Urothelium cell line (cell line): Measurements from ENCODE around the gene CTRB2.

Source experiments
- DNase-seq: peaks from one replicate; pipeline ENCODE4 v3.0.0; 2011; ENCODE audit warnings: low spot score, mixed read lengths
- FAIRE-seq: peaks from 2 replicates; lab custom pipeline; 2011; peaks lifted over from hg19 to GRCh38; lab: Jason Lieb, UNC

The CTRB2 gene

DNA sequence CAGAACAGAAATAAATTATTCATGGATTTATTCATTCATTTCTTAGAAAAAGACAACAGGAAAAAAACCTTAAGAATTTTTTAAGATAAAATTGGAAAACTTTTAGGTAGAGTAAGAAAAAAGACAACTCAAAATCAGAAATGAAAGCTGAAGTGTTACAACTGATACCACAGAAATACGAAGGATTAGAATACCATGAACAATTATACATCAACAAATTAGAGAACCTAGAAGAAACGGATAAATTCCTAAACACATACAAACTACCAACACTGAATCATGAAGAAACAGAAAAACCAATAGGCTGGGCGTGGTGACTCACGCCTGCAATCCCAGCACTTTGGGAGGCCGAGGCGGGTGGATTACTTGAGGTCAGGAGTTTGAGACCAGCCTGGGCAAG, 27.8 kb downstream of the CTRB2 start:
- FAIRE-seq = no peak

DNA sequence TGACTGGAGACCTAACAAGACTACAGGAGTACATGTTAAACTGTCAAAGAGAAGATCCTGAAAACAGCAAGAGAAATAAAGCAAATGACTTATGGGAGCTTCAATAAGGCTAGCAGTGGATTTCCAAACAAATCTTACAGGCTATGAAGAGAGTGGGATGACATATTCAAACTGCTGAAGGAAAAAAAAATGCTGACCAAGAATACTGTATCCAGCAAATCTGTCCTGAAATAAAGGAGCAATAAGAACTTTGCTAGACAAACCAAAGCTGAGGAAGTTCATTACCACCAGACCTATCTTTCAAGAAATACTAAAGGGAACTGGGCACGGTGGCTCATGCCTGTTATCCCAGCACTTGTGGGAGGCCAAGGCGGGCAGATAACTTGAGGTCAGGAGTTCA, 30.0 kb downstream of the CTRB2 start:
- DNase-seq (no peak), FAIRE-seq (no peak)

More for the DNA sequence above, 27.8 kb downstream of the CTRB2 start:
- DNase-seq = no peak

DNA sequence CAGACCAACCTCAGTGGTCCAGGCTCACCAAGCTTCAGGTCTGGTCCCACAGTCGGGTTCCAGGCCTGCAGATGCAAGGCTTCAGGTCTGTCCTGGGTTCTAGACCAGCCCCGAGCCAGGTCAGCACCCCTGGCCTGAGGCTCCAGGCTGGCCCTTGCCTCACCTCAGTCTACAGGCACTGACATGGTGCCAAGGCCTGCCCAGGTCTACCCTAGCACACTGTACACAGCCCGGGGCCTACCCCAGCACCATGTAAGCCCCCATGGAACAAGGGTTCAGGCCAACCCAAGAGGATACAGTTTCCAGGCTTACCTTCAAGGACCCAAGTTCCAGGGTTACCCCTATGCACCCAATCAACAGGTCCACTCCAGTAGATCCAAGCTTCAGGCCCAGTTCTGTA, 31.9 kb downstream of the CTRB2 start:
- no peak for DNase-seq
- FAIRE-seq = no peak

DNA sequence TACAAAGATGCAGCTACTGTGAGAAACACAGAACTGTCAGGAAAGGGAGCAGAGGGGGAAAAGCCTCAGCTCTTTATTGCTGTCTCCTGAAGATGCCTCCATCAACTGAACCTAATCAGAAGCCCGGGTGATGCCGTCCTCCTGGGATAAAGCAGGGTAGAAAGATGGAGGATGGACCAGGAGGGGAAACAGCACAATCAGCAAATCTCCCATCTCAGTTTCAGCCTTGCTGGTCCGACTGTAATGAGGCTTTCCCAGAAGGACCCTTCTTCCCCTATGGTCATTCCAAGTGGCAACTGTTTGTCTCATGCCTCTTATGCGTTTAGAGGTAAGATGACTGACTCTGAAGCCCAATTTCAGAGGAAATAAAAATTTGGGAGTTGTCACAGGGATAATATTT, 34.4 kb downstream of the CTRB2 start:
- no peak for DNase-seq
- FAIRE-seq = no peak

DNA sequence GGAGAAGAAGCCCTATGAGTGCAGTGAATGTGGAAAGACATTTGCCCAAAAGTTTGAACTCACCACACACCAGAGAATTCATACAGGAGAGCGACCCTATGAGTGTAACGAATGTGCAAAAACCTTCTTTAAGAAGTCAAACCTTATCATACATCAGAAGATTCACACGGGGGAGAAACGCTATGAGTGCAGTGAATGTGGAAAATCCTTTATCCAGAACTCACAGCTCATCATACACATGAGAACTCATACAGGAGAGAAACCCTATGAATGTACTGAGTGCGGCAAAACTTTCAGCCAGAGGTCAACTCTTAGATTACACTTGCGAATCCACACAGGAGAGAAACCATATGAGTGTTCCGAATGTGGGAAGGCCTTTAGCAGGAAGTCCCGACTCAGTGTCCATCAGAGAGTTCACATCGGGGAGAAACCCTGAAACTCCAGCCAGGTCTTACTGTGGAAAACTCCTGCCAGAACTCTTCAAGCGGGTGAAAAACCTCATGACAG, 37.0 kb downstream of the CTRB2 start:
- FAIRE-seq (no peak), DNase-seq (no peak)

DNA sequence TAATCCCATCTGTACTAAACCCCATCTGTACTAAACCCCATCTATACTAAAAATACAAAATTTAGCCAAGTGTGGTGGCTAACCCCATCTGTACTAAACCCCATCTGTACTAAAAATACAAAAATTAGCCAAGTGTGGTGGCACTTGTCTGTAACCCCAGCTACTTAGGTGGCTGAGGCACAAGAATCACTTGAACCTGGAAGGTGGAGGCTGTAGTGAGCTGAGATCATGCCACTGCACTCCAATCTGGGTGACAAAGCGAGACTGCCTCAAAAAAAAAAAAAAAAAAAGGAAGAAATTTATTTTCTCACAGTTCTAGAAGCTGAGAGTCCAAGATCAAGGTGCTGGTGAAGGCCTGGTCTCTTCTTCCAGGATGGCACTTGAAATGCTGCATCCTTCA, 46.6 kb downstream of the CTRB2 start:
- DNase-seq (no peak), FAIRE-seq (no peak)
